T-helper 2 cell treated with Interferon-gamma antibody and Interleukin-4, amounts not matched to agents 100 ng/mL and 5 ng/mL, for 36 hours (primary cell): ENCODE results near the gene TIMP4. TPM values are rescaled to one million over a fixed set of nuclear protein-coding genes. Genes with fewer than 3 reads are reported as not detected.

ENCODE experiments used
- intact Hi-C: fragments of 100-400 bp; cut with micrococcal nuclease; formaldehyde crosslinking; loops from one replicate; pipeline ENCODE4 v1.15.1; 2023
- total RNA-seq: library from RNA; stranded (reverse); gene quantifications from 2 replicates; pipeline ENCODE4 v1.2.3, GENCODE V29; 2022

Gene TIMP4
- total RNA-seq, 1 donor from 2014 or later: not detected

- intact Hi-C loops: no loop called here
Measured at GRCh38 chr3:12150112-12150511, 8.6 kb downstream of the TIMP4 start.

GRCh38 chr3:12149029-12149428 is 9.7 kb downstream of the TIMP4 start:
- intact Hi-C loops: no loop called here

- intact Hi-C loops: no loop called here
Measured at GRCh38 chr3:12148183-12148940, 10.3 kb downstream of the TIMP4 start.

- intact Hi-C loops: no loop called here
Measured at GRCh38 chr3:12147049-12147780, 11.5 kb downstream of the TIMP4 start.

- intact Hi-C loops: no loop called here
Measured at GRCh38 chr3:12143949-12144504, 14.7 kb downstream of the TIMP4 start.

GRCh38 chr3:12142476-12142875 is 16.2 kb downstream of the TIMP4 start:
- intact Hi-C loops: no loop called here

- intact Hi-C loops: no loop called here
Measured at GRCh38 chr3:12141350-12141749, 17.4 kb downstream of the TIMP4 start.

- intact Hi-C loops: loop anchor here (1.0 to 5.0 kb wide), 3 partner anchors 53 to 583 kb away; no protein-coding TSS in a partner anchor
Measured at GRCh38 chr3:12139111-12139511, 19.6 kb downstream of the TIMP4 start.

- intact Hi-C loops: loop anchor here (5.0 kb wide), 2 partner anchors 54 to 584 kb away; no protein-coding TSS in a partner anchor
Measured at GRCh38 chr3:12138044-12138443, 20.7 kb downstream of the TIMP4 start.

GRCh38 chr3:12136371-12136770 is 22.3 kb downstream of the TIMP4 start:
- intact Hi-C loops: loop anchor here (5.0 kb wide), 2 partner anchors 56 to 586 kb away; no protein-coding TSS in a partner anchor

- intact Hi-C loops: loop anchor here (1.0 to 5.0 kb wide), 4 partner anchors 42 to 587 kb away; no protein-coding TSS in a partner anchor
Measured at GRCh38 chr3:12135029-12135657, 23.6 kb downstream of the TIMP4 start.

- intact Hi-C loops: no loop called here
Measured at GRCh38 chr3:12132881-12133280, 25.8 kb downstream of the TIMP4 start.

GRCh38 chr3:12131351-12132090 is 27.2 kb downstream of the TIMP4 start:
- intact Hi-C loops: no loop called here

GRCh38 chr3:12127391-12127790 is 31.3 kb downstream of the TIMP4 start:
- intact Hi-C loops: no loop called here

GRCh38 chr3:12125772-12126171 is 32.9 kb downstream of the TIMP4 start:
- intact Hi-C loops: no loop called here

GRCh38 chr3:12121466-12121865 is 37.2 kb downstream of the TIMP4 start:
- intact Hi-C loops: no loop called here

GRCh38 chr3:12120374-12121140 is 38.2 kb downstream of the TIMP4 start:
- intact Hi-C loops: no loop called here

- intact Hi-C loops: no loop called here
Measured at GRCh38 chr3:12117473-12117872, 41.2 kb downstream of the TIMP4 start.

- intact Hi-C loops: no loop called here
Measured at GRCh38 chr3:12116870-12117269, 41.8 kb downstream of the TIMP4 start.

- intact Hi-C loops: no loop called here
Measured at GRCh38 chr3:12115849-12116248, 42.9 kb downstream of the TIMP4 start.
